A549 (cell line): ENCODE data around the gene HOXB7. TPM values are rescaled to one million over a fixed set of nuclear protein-coding genes. Genes with fewer than 3 reads are reported as not detected.

Experiments used
- ATAC-seq, 2 experiments: fragments of 200-7000 bp in 1 of 2; fragments of >200 bp in 1 of 2; cut with Nextera tagmentation in 1 of 2; cut with Tn5 transposase in 1 of 2; 3 replicates each; pipeline versions ENCODE4 v1.8.0 to v1.9.1; 2018 to 2020; ENCODE audit warnings: mild to moderate bottlenecking in 1 of 2, moderate library complexity in 1 of 2
- CTCF ChIA-PET: fragments of 300-600 bp; sonication (Branson Sonifier 250); formaldehyde crosslinking; extraction: SDS; loops from one replicate; lab custom pipeline; 2021; ENCODE audit warnings: antibody characterized with exemption, inconsistent platforms; lab: Yijun Ruan, JAX
- POLR2A ChIA-PET: fragments of 350-600 bp; formaldehyde crosslinking; extraction: SDS; loops from one replicate; lab custom pipeline; 2021; ENCODE audit warnings: antibody characterized with exemption, inconsistent platforms; lab: Yijun Ruan, JAX
- DNase-seq, 2 experiments: peaks; one replicate each; pipeline versions ENCODE4 v3.0.0 to v3.0.0-alpha.2; 2011 to 2016; ENCODE audit warnings: low read depth in 1 of 2, low spot score in 1 of 2
- FAIRE-seq: peaks from 2 replicates; lab custom pipeline; 2011; peaks lifted over from hg19 to GRCh38; lab: Jason Lieb, UNC
- H3K27ac ChIP-seq, 2 experiments: fragments of >200 bp; sonication (Bioruptor Twin); formaldehyde crosslinking; 3 replicates each; pipeline ENCODE4 v1.5.1; 2016 to 2017
- H3K4me1 ChIP-seq: fragments of >200 bp; sonication (Bioruptor Twin); formaldehyde crosslinking; 3 replicates; pipeline ENCODE4 v1.6.1; 2016
- H3K4me2 ChIP-seq: fragments of >200 bp; sonication (Bioruptor Twin); formaldehyde crosslinking; 3 replicates; pipeline ENCODE4 v1.6.1; 2016
- H3K4me3 ChIP-seq: fragments of >200 bp; sonication (Bioruptor Twin); formaldehyde crosslinking; 3 replicates; pipeline ENCODE4 v1.5.1; 2016
- H3K9me3 ChIP-seq: fragments of >200 bp; sonication (Bioruptor Twin); formaldehyde crosslinking; 3 replicates; pipeline ENCODE4 v1.6.1; 2016
- BCL3 ChIP-seq: fragments of >200 bp; sonication (Bioruptor Twin); formaldehyde crosslinking; IDR thresholded peaks from 3 replicates; pipeline ENCODE4 v1.6.1; 2016
- CHD2 ChIP-seq: fragments of 150-350 bp; IDR thresholded peaks from 2 replicates; pipeline ENCODE4 v1.6.1; 2014; ENCODE audit warnings: low read length; ENCODE audit not compliant: partially characterized antibody
- E2F6 ChIP-seq: IDR thresholded peaks from 2 replicates; pipeline ENCODE4 v1.6.1; 2012; ENCODE audit warnings: low read depth, borderline replicate concordance
- FOSL2 ChIP-seq, 2 experiments: fragments of 450-650 bp in 1 of 2; fragments of >200 bp in 1 of 2; sonication (Bioruptor Twin) in 1 of 2; formaldehyde crosslinking; IDR thresholded peaks; 2 replicates each; pipeline versions ENCODE4 v1.5.0 to v1.6.1; 2016 to 2020; ENCODE audit warnings: mild to moderate bottlenecking in 1 of 2, moderate library complexity in 1 of 2
- HDAC2 ChIP-seq: fragments of 200-600 bp; sonication (generic); IDR thresholded peaks from 2 replicates; pipeline ENCODE4 v1.6.1; 2016
- HMGXB4 ChIP-seq: fragments of 250-450 bp; sonication (Bioruptor Pico); IDR thresholded peaks from 2 replicates; pipeline ENCODE4 v1.5.0; 2021; ENCODE audit warnings: mild to moderate bottlenecking, moderate library complexity, borderline replicate concordance
- HOXB13 ChIP-seq: fragments of 250-450 bp; sonication (Bioruptor Pico); IDR thresholded peaks from 2 replicates; pipeline ENCODE4 v1.5.0; 2020; ENCODE audit warnings: low read depth, mild to moderate bottlenecking, moderate library complexity
- JUNB ChIP-seq: fragments of >200 bp; sonication (Bioruptor Twin); formaldehyde crosslinking; IDR thresholded peaks from 2 replicates; pipeline ENCODE4 v1.6.1; 2016
- MYC ChIP-seq: IDR thresholded peaks from 2 replicates; pipeline ENCODE4 v1.6.1; 2012; ENCODE audit warnings: mild to moderate bottlenecking, inconsistent platforms, low read length, improper control_type of control experiment, borderline replicate concordance
- NFE2L2 ChIP-seq: fragments of 150-350 bp; conservative IDR thresholded peaks from 2 replicates; pipeline ENCODE4 v1.6.1; 2014; ENCODE audit warnings: low read length
- NPAS2 ChIP-seq: fragments of 250-450 bp; sonication (Bioruptor Pico); IDR thresholded peaks from 2 replicates; pipeline ENCODE4 v1.8.0; 2022; ENCODE audit warnings: mild to moderate bottlenecking, moderate library complexity, borderline replicate concordance
- RAD21 ChIP-seq, 2 experiments: fragments of >200 bp in 1 of 2; sonication (Bioruptor Twin) in 1 of 2; formaldehyde crosslinking in 1 of 2; IDR thresholded peaks in 1 of 2; conservative IDR thresholded peaks in 1 of 2; 2 replicates in 1 of 2; 3 replicates in 1 of 2; pipeline ENCODE4 v1.6.1; 2012 to 2018; ENCODE audit warnings: inconsistent platforms in 1 of 2
- RARB ChIP-seq: fragments of 250-450 bp; sonication (Bioruptor Pico); IDR thresholded peaks from 2 replicates; pipeline ENCODE4 v1.8.0; 2021; ENCODE audit warnings: mild to moderate bottlenecking, moderate library complexity
- SREBF2 ChIP-seq: fragments of 450-650 bp; IDR thresholded peaks from 2 replicates; pipeline ENCODE4 v1.6.1; 2014; ENCODE audit warnings: mild to moderate bottlenecking, moderate library complexity
- TP53 ChIP-seq: fragments of 250-450 bp; sonication (Bioruptor Pico); IDR thresholded peaks from 2 replicates; pipeline ENCODE4 v1.5.0; 2021; ENCODE audit warnings: mild to moderate bottlenecking, moderate library complexity
- ZNF302 ChIP-seq: fragments of 250-450 bp; sonication (Bioruptor Pico); IDR thresholded peaks from 2 replicates; pipeline ENCODE4 v1.9.0; 2021; ENCODE audit warnings: inconsistent platforms, mild to moderate bottlenecking, moderate library complexity
- WGBS: methylation state at CpG from one replicate; pipeline ENCODE4 v1.1.6; 2017; ENCODE audit errors: missing lambda C conversion rate; 5-methylcytosine and 5-hydroxymethylcytosine counted together
- polyA plus RNA-seq, 4 experiments: library from polyadenylated mRNA; depleted of rRNA in 3 of 4; stranded (reverse); fragments of >200 nt; fragmentation: RNase III in 1 of 4; extraction: RNeasy Plus Mini Kit Qiagen cat#74134 plus additional on column Dnase treatment in 1 of 4; gene quantifications; 2 replicates in 3 of 4; 3 replicates in 1 of 4; pipeline ENCODE4 v1.2.3, GENCODE V29; 2011 to 2017
- TF ChIP-seq, protein P1 (sequence below): fragments of >200 bp; sonication (Bioruptor Twin); formaldehyde crosslinking; IDR thresholded peaks from 2 replicates; pipeline ENCODE4 v1.6.1; 2016
- TF ChIP-seq, protein P2 (sequence below): fragments of 150-350 bp; IDR thresholded peaks from 2 replicates; pipeline ENCODE4 v1.6.1; 2014; ENCODE audit warnings: low read depth, mild to moderate bottlenecking, low read length

The HOXB7 gene
- polyA plus RNA-seq, 2 of the 4 experiments (the other 2 are of a cell fraction), result 22.3 to 32.3 TPM

GRCh38 chr17:48571826-48572417 lies 38.9 kb downstream of the HOXB7 start (continued):
- TF ChIP-seq HMGXB4, result no peak
- no peak for TF ChIP-seq NPAS2 (CRISPR knock-in tag)

- ChIA-PET POLR2A (no interaction called here), CTCF (interaction anchor here (2.6 kb wide), 1 partner anchor 12 kb away, joined by 6 read pairs; no protein-coding TSS in a partner anchor)
- Histone ChIP-seq H3K4me2 (no peak overlapping the region), H3K4me1 (peaks cover 17% of the 10 kb centered on the region), H3K4me3 (no peak overlapping the region), H3K9me3 (no peaks in the 10 kb centered on the region), H3K27ac (no peak overlapping the region)
- DNase-seq, result no peak
- ATAC-seq, result no peak
- no peak for FAIRE-seq
- TF ChIP-seq NFE2L2, result no peak
- no peak for TF ChIP-seq NPAS2 (CRISPR knock-in tag)
- no peak for TF ChIP-seq MYC
- WGBS, result 89% methylated on average over 26 of the region's 26 CpGs
Measured at GRCh38 chr17:48571024-48571818, 39.6 kb downstream of the HOXB7 start.

GRCh38 chr17:48570325-48571023 lies 40.3 kb downstream of the HOXB7 start:
- 78% methylated on average over 19 of the region's 19 CpGs for WGBS
- TF ChIP-seq E2F6 (no peak), BCL3 (no peak), RARB (CRISPR knock-in tag) (no peak)
- TF ChIP-seq, protein P1, sequence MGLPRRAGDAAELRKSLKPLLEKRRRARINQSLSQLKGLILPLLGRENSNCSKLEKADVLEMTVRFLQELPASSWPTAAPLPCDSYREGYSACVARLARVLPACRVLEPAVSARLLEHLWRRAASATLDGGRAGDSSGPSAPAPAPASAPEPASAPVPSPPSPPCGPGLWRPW, result no peak
- no peak for ATAC-seq
- no peak for FAIRE-seq
- no peaks in the 10 kb centered on the region for H3K9me3 ChIP-seq
- no peak for DNase-seq
- no peak overlapping the region for H3K4me2 ChIP-seq
- no peak overlapping the region for H3K27ac ChIP-seq
- H3K4me1 ChIP-seq, result peaks cover 14% of the 10 kb centered on the region
- ChIA-PET CTCF (interaction anchor here (0.9 to 2.6 kb wide), 4 partner anchors 11 to 235 kb away, joined by 4 to 6 read pairs (median 5); no protein-coding TSS in a partner anchor), POLR2A (no interaction called here)
- no peak overlapping the region for H3K4me3 ChIP-seq

DNA sequence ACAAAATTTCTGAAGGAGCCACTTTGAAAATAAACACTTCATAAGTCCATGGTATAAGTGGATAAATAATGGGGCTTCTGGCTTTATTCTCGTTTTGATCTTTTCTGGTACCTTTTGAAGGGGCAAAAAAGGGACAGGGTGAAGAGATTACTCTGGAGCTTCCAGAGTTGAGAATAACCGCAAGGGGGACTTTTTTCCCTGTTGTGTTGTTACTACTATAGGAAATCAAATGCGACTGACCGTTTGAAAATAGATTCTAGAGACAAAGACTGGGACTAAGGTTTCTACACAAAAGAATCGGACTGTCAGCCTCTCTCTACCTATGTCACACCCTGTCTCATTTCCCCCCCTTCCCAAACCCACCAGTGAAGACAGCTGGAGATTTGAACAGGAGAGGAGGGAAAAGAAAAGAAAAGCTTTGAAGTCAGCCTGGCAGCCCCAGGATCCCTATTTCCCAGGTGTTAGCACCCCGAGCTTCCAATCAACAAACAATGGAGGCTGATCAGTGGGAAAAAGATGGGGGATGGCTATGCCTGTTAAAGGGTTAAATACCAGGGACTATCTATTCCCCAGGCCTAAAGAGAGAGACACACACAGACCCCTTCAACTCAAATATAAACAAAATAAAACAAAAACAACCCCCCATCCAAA lies 41.0 kb downstream of the HOXB7 start:
- ChIA-PET POLR2A (no interaction called here), CTCF (interaction anchor here (0.9 to 2.6 kb wide), 5 partner anchors 10 to 262 kb away, joined by 4 to 6 read pairs (median 5); no protein-coding TSS in a partner anchor)
- ATAC-seq, result no peak
- Histone ChIP-seq H3K4me3 (no peak overlapping the region), H3K9me3 (no peaks in the 10 kb centered on the region), H3K4me1 (peaks cover 7% of the 10 kb centered on the region; the same call in 2 of the 3 replicates), H3K27ac (no peak overlapping the region), H3K4me2 (no peak overlapping the region)
- 84% methylated on average over 6 of the region's 6 CpGs for WGBS
- no peak for FAIRE-seq
- no peak for DNase-seq
- TF ChIP-seq CHD2, result no peak
- no peak for TF ChIP-seq ZNF302 (CRISPR knock-in tag)
- no peak for TF ChIP-seq RAD21 (conservative IDR thresholded peaks at IDR 0.05 in 1 of 2, IDR thresholded peaks at IDR 0.05 in 1 of 2)
- TF ChIP-seq HOXB13 (CRISPR knock-in tag), result no peak
- TF ChIP-seq BCL3, result no peak
- TF ChIP-seq, protein P2, sequence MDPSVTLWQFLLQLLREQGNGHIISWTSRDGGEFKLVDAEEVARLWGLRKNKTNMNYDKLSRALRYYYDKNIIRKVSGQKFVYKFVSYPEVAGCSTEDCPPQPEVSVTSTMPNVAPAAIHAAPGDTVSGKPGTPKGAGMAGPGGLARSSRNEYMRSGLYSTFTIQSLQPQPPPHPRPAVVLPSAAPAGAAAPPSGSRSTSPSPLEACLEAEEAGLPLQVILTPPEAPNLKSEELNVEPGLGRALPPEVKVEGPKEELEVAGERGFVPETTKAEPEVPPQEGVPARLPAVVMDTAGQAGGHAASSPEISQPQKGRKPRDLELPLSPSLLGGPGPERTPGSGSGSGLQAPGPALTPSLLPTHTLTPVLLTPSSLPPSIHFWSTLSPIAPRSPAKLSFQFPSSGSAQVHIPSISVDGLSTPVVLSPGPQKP, result no peak
- no peak for TF ChIP-seq SREBF2
- no peak for TF ChIP-seq NFE2L2
- TF ChIP-seq HDAC2, result no peak
- TF ChIP-seq FOSL2 (IDR thresholded peaks at IDR 0.05), result no peak
- no peak for TF ChIP-seq FOSL2 (CRISPR knock-in tag; IDR thresholded peaks at IDR 0.05)
- no peak for TF ChIP-seq TP53 (CRISPR knock-in tag)
- TF ChIP-seq JUNB, result no peak
